ENCODE results near the gene MAP3K4. TPM values are rescaled to one million over a fixed set of nuclear protein-coding genes. Genes with fewer than 3 reads are reported as not detected.

Gene MAP3K4
- polyA plus RNA-seq, 3 donors: 37.1 to 45.9 (median 40.2) TPM

GRCh38 chr6:161150566-161150965, 159.0 kb downstream of the MAP3K4 start:
- no peak for DNase-seq (ENCODE audit: extremely low read depth in 1 of 11, low read depth in 9 of 11, low spot score in 4 of 11)

GRCh38 chr6:161151059-161151645, 159.6 kb downstream of the MAP3K4 start:
- DNase-seq (ENCODE audit: extremely low read depth in 1 of 11, low read depth in 9 of 11, low spot score in 4 of 11): no peak

GRCh38 chr6:161151660-161152526, 160.3 kb downstream of the MAP3K4 start:
- no peak for DNase-seq (ENCODE audit: extremely low read depth in 1 of 11, low read depth in 9 of 11, low spot score in 4 of 11)

- no peak for DNase-seq (ENCODE audit: extremely low read depth in 1 of 11, low read depth in 9 of 11, low spot score in 4 of 11)
Observed at GRCh38 chr6:161152527-161152862, 160.9 kb downstream of the MAP3K4 start.

- no peak for DNase-seq (ENCODE audit: extremely low read depth in 1 of 11, low read depth in 9 of 11, low spot score in 4 of 11)
Observed at GRCh38 chr6:161152907-161153662, 161.5 kb downstream of the MAP3K4 start.

GRCh38 chr6:161153725-161154124, 162.2 kb downstream of the MAP3K4 start:
- DNase-seq (ENCODE audit: extremely low read depth in 1 of 11, low read depth in 9 of 11, low spot score in 4 of 11): no peak

GRCh38 chr6:161154796-161155335, 163.3 kb downstream of the MAP3K4 start:
- no peak for DNase-seq (ENCODE audit: extremely low read depth in 1 of 11, low read depth in 9 of 11, low spot score in 4 of 11)

- DNase-seq (ENCODE audit: extremely low read depth in 1 of 11, low read depth in 9 of 11, low spot score in 4 of 11): no peak
Observed at GRCh38 chr6:161161121-161161520, 169.6 kb downstream of the MAP3K4 start.

- no peak for DNase-seq (ENCODE audit: extremely low read depth in 1 of 11, low read depth in 9 of 11, low spot score in 4 of 11)
Observed at GRCh38 chr6:161161889-161162624, 170.5 kb downstream of the MAP3K4 start.

- no peak for DNase-seq (ENCODE audit: extremely low read depth in 1 of 11, low read depth in 9 of 11, low spot score in 4 of 11)
Observed at GRCh38 chr6:161162722-161163121, 171.2 kb downstream of the MAP3K4 start.

- DNase-seq (ENCODE audit: extremely low read depth in 1 of 11, low read depth in 9 of 11, low spot score in 4 of 11): no peak
Observed at GRCh38 chr6:161163466-161164181, 172.1 kb downstream of the MAP3K4 start.

GRCh38 chr6:161164182-161164625, 172.6 kb downstream of the MAP3K4 start:
- no peak for DNase-seq (ENCODE audit: extremely low read depth in 1 of 11, low read depth in 9 of 11, low spot score in 4 of 11)

GRCh38 chr6:161166176-161166575, 174.6 kb downstream of the MAP3K4 start:
- no peak for DNase-seq (ENCODE audit: extremely low read depth in 1 of 11, low read depth in 9 of 11, low spot score in 4 of 11)

- DNase-seq (ENCODE audit: extremely low read depth in 1 of 11, low read depth in 9 of 11, low spot score in 4 of 11): no peak
Observed at GRCh38 chr6:161166677-161167076, 175.1 kb downstream of the MAP3K4 start.
